SHP77 treated with DMSO at 0.1 percent for 48 hours (cell line): ENCODE measurements around the gene EIF3D.
"Not testable (repeated sequence)": the region's sequence is repeated elsewhere in the genome, so short reads cannot be mapped to it uniquely, and the experiment has no call there.

ENCODE experiments used
- DNase-seq: peaks from one replicate; lab custom pipeline; 2025; lab: John Stamatoyannopoulos, UW

Gene EIF3D

GRCh38 chr22:36548606-36549005, 19.6 kb upstream of the EIF3D start:
- no peak for DNase-seq

DNA sequence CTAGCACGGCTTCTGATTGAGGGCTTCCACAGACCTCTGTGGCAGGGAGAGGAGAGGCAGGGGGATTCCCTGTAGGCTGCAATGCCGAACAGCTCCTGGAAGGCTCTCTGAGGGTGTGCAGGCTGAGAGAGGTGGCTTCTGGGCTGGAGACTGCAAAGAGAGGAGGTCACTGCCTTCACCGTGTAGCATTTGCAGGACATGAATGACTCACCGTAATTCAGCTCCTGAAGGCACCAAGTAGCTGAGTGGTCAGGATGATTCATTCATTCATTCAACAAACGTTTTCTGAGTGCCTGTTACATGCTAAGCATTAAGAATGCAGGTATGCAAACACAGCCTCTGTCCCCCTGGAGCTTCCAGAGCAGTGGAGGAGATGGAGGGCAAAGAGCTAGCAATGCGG, 18.0 kb upstream of the EIF3D start:
- DNase-seq, result no peak

DNA sequence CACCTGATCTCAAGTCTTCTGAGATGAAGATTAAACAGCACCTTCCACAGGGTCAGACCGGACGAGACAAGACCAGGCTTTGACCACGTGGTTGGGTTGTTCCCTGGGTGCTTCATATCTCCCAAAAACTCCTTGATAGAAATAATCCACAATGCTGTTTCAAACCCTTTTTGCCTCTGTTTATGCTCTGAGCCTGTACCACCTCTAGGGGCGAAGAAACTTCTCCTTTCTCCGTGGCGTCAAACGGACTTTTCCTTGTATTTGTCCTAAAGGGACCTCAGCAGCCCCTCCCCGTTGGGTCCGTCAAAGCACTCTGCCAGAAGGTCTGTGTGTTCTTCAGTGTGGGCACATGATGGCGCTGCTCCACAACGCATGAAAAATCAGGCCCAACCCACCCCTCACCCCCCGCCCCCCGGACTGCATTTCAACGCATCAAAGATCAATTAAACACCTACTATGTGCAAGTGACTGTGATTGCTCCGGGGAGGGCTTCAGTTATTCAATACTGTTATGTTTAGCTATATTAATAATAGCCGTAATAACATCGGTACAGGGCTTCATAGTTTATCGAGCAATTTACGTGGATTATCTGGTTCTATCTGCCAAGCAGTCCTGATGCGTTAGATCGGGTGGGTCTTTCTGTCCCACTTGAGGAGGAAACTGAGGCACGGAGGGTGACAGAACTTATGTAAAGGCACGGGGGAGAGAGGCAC, 17.3 kb upstream of the EIF3D start:
- DNase-seq, result peak; percentile 39

- DNase-seq, result no peak
Observed at GRCh38 chr22:36544107-36544620, 15.2 kb upstream of the EIF3D start.

DNA sequence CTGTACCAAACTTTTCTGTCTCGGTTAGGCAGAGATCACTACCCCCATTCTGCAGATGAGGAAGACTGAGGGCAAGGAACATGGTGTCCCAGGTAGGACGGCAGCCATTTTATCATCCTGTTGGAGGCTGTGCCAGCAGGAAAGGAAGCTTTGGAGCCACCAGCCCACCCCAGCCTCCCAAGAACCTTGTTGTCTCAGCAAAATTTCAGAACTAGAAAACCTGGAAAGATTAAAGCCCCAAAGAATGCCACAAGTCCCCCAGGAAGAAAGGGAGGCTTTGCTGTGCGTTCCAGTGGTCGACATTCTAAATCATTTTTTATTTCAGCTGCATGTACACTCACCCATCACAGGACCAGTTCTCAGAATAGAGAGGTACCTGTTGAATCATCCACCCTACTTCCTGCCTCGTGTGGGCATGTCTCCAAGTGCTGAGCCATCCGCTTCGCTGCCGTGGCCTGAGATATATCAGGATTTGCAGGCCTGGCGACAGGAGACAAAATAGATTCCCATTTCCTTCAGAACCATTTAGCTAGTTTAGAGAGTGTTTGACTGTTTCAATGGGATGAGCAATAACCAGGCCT, 13.0 kb upstream of the EIF3D start:
- DNase-seq, result no peak

DNA sequence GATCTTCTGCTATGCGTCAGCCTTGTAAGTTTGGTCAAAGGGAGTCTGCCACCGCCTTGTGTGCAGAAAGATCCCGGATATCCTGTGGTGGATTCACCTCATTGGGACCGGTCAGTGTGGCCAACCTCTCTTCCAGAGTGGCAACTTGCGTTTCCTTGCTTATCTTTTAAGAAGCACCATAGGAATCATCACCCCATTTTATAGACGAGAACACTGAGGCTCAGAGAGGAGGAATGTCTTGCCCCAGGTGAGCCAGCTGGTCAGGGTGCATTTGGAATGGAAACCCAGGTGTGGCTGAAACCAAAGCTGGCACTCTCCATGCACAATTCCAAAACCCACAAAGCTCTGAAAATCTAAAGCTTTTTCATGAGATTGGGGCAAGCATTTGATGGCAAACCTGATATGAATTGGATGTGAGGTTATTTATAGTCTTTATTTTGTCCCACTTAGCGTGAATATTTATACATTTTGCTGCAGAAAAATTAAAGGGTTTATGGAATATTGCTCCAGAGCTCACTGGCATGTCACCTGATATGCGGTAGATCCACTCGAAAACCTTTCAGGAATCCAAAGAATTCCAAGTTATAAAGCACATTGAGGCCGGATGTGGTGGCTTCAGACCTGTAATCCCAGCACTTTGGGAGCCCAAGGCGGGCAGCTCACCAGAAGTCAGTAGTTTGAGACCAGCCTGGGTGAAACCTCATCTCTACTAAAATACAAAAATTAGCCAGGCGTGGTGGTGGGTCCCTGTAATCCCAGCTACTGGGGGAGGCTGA, 12.1 kb upstream of the EIF3D start:
- DNase-seq, result no peak

- no peak for DNase-seq
Observed at GRCh38 chr22:36538529-36538928, 9.6 kb upstream of the EIF3D start.

- DNase-seq, result peak; percentile 91
Observed at GRCh38 chr22:36536717-36537116, 7.8 kb upstream of the EIF3D start.

- DNase-seq, result not testable (repeated sequence)
Observed at GRCh38 chr22:36533320-36533719, 4.4 kb upstream of the EIF3D start.

DNA sequence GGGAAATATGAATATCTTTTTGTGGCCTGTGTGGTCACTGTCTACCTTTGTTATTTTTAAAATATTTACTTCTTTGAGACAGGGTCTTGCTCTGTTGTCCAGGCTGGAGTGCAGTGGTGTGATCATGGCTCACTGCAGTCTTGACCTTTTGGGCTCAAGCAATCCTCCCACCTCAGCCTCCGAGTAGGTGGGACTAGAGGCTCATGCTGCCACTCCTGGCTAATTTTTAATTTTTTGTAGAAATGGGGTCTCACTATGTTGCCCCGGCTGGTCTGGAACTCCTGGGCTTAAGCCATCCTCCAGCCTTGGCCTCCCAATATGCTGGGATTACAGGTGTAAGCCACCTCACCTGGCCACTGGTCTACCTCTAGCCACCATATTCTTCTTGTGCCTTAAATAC, 3.5 kb upstream of the EIF3D start:
- DNase-seq, result no peak

- DNase-seq, result no peak
Observed at GRCh38 chr22:36528341-36528740, 625 bp downstream of the EIF3D start.

GRCh38 chr22:36522662-36523061, 6.3 kb downstream of the EIF3D start:
- no peak for DNase-seq

DNA sequence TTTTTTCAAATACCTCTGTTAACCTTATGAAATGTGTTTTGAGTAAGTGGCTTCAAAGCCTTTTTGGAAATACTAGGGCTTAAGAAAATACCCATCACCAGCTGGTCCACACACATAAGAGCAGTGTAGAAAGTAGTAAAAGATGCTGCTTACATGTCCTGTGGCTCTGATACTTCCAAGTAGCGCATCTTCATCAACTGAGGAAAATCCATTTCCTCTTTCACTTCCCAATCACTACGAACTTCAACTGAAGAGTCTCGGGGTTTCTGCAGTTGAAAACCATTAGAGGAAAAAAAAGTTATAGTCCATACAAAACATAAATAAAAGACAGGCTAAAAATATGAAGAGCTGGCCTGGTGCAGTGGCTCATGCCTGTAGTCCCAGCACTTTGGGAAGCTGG, 8.5 kb downstream of the EIF3D start:
- DNase-seq, result no peak

- not testable (repeated sequence) for DNase-seq
Observed at GRCh38 chr22:36519906-36520305, 9.1 kb downstream of the EIF3D start.

DNA sequence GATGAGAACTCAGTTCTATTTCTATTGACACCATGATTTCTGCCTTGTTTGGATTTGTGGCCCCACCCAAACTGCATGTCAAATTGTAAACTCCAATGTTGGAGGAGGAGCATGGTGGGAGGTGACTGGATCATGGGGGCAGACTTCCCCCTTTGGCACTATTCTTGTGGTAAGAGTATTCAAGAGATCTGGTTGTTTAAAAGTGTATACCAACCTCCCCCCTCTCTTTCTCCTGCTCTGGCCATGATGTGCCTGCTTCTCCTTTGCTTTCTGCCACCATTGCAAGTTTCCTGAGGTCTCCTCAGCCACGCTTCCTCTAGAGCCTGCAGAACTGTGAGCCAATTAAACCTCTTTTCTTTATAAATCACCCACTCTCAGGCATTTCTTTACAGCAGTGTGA, 14.2 kb downstream of the EIF3D start:
- DNase-seq, result no peak

DNA sequence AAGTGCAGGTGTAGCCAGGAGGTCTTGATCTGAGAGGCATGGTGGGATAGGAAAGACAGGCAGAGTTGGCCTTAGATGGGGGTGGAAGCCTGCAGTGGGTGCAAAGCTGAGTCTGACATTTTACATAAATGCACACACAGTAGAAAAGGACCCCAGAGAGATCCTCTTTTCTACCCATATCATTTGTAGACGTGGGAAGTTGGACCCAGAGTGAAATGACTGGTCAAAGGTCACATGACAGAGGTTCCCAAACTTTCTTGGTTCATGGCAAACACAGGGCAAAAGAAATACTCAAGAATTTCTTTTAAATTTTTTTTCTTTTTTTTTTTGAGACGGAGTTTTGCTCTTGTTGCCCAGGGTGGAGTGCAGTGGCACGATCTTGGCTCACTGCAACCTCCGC, 16.0 kb downstream of the EIF3D start:
- no peak for DNase-seq

GRCh38 chr22:36512333-36512732, 16.6 kb downstream of the EIF3D start:
- no peak for DNase-seq

GRCh38 chr22:36510966-36511881, 17.7 kb downstream of the EIF3D start:
- DNase-seq, result peak; percentile 17

- no peak for DNase-seq
Observed at GRCh38 chr22:36510384-36510783, 18.6 kb downstream of the EIF3D start.

- no peak for DNase-seq
Observed at GRCh38 chr22:36507518-36508010, 21.4 kb downstream of the EIF3D start.

- DNase-seq, result peak; percentile 78
Observed at GRCh38 chr22:36506637-36507517, 22.1 kb downstream of the EIF3D start, which contains the start of gene FOXRED2. Gene FOXRED2 (minus strand): TSS chr22:36507040. CDS start chr22:36506422, 618 bp downstream.
